Activated T-helper 17 cell treated with anti-CD3 and anti-CD28 coated beads, Interleukin-2, amount 50 U/mL, for 72 hours (primary cell): Measurements from ENCODE around the gene ABCB8. TPM values are rescaled to one million over a fixed set of nuclear protein-coding genes. Genes with fewer than 3 reads are reported as not detected.
A peak's percentile ranks its signal among the peaks of the same experiment; 100 is the strongest.

ENCODE experiments used
- ATAC-seq: fragments of 150-1000 bp; cut with Tn5 transposase; replicated peaks from 2 replicates; pipeline ENCODE4 v1.10.0; 2021; ENCODE audit warnings: mild to moderate bottlenecking, moderate library complexity
- H3K27ac Mint-ChIP-seq: one replicate; pipeline ENCODE4 v1.8.0; 2022; ENCODE audit warnings: mixed read lengths
- H3K27me3 Mint-ChIP-seq: one replicate; pipeline ENCODE4 v1.8.0; 2022; ENCODE audit warnings: mixed read lengths
- H3K36me3 Mint-ChIP-seq: one replicate; pipeline ENCODE4 v1.8.0; 2022; ENCODE audit warnings: low read depth, mild to moderate bottlenecking, mixed read lengths
- H3K4me1 Mint-ChIP-seq: one replicate; pipeline ENCODE4 v1.8.0; 2022; ENCODE audit warnings: mixed read lengths
- H3K4me3 Mint-ChIP-seq: one replicate; pipeline ENCODE4 v1.8.0; 2022; ENCODE audit warnings: mild to moderate bottlenecking, mixed read lengths
- H3K9me3 Mint-ChIP-seq: one replicate; pipeline ENCODE4 v1.8.0; 2022; ENCODE audit warnings: mixed read lengths
- total RNA-seq, 2 donors: library from RNA; stranded (reverse); gene quantifications; one replicate each; pipeline ENCODE4 v1.2.3, GENCODE V29; 2022

The ABCB8 gene
- total RNA-seq, 2 donors from 2014 or later, result 36.4 to 52.0 TPM

- ATAC-seq, result no peak
- H3K4me1 Mint-ChIP-seq, result peaks cover 14% of the 10 kb centered on the region
- H3K36me3 Mint-ChIP-seq, result peaks cover 7% of the 10 kb centered on the region
- peak overlapping the region; percentile 48 for H3K27ac Mint-ChIP-seq
- no peaks in the 10 kb centered on the region for H3K9me3 Mint-ChIP-seq
- peak overlapping the region; percentile 78 for H3K4me3 Mint-ChIP-seq
- H3K27me3 Mint-ChIP-seq, result no peaks in the 10 kb centered on the region
Observed at GRCh38 chr7:151088856-151089699, 60.8 kb downstream of the ABCB8 start.

- Mint-ChIP-seq H3K4me3 (no peak overlapping the region), H3K36me3 (peaks cover 7% of the 10 kb centered on the region), H3K27me3 (no peaks in the 10 kb centered on the region), H3K27ac (peak overlapping the region; percentile 48), H3K9me3 (no peaks in the 10 kb centered on the region), H3K4me1 (peaks cover 12% of the 10 kb centered on the region)
- ATAC-seq, result no peak
Observed at GRCh38 chr7:151089893-151090730, 61.9 kb downstream of the ABCB8 start.

GRCh38 chr7:151091003-151091402, 62.8 kb downstream of the ABCB8 start:
- Mint-ChIP-seq H3K27me3 (no peaks in the 10 kb centered on the region), H3K9me3 (no peaks in the 10 kb centered on the region), H3K36me3 (peaks cover 10% of the 10 kb centered on the region), H3K4me1 (peaks cover 9% of the 10 kb centered on the region), H3K4me3 (no peak overlapping the region), H3K27ac (no peak overlapping the region)
- no peak for ATAC-seq

GRCh38 chr7:151091431-151091830, 63.2 kb downstream of the ABCB8 start:
- no peak overlapping the region for H3K27ac Mint-ChIP-seq
- no peaks in the 10 kb centered on the region for H3K27me3 Mint-ChIP-seq
- H3K4me1 Mint-ChIP-seq, result peaks cover 9% of the 10 kb centered on the region
- no peak for ATAC-seq
- H3K4me3 Mint-ChIP-seq, result no peak overlapping the region
- peaks cover 12% of the 10 kb centered on the region for H3K36me3 Mint-ChIP-seq
- no peaks in the 10 kb centered on the region for H3K9me3 Mint-ChIP-seq

- Mint-ChIP-seq H3K36me3 (peaks cover 12% of the 10 kb centered on the region), H3K9me3 (no peaks in the 10 kb centered on the region), H3K4me1 (peaks cover 9% of the 10 kb centered on the region), H3K27me3 (no peaks in the 10 kb centered on the region), H3K4me3 (no peak overlapping the region), H3K27ac (no peak overlapping the region)
- no peak for ATAC-seq
Observed at GRCh38 chr7:151091988-151092387, 63.7 kb downstream of the ABCB8 start.

- Mint-ChIP-seq H3K36me3 (peaks cover 12% of the 10 kb centered on the region), H3K9me3 (no peaks in the 10 kb centered on the region), H3K4me3 (no peak overlapping the region), H3K27me3 (no peaks in the 10 kb centered on the region), H3K27ac (no peak overlapping the region), H3K4me1 (peaks cover 9% of the 10 kb centered on the region)
- no peak for ATAC-seq
Observed at GRCh38 chr7:151093748-151094147, 65.5 kb downstream of the ABCB8 start.

GRCh38 chr7:151094675-151095074, 66.4 kb downstream of the ABCB8 start:
- H3K27me3 Mint-ChIP-seq, result no peaks in the 10 kb centered on the region
- peaks cover 6% of the 10 kb centered on the region for H3K36me3 Mint-ChIP-seq
- H3K4me1 Mint-ChIP-seq, result peaks cover 9% of the 10 kb centered on the region
- H3K9me3 Mint-ChIP-seq, result no peaks in the 10 kb centered on the region
- H3K4me3 Mint-ChIP-seq, result peak overlapping the region; percentile 14
- ATAC-seq, result no peak
- peak overlapping the region; percentile 48 for H3K27ac Mint-ChIP-seq

- peaks cover 9% of the 10 kb centered on the region for H3K4me1 Mint-ChIP-seq
- peak overlapping the region; percentile 14 for H3K4me3 Mint-ChIP-seq
- H3K9me3 Mint-ChIP-seq, result no peaks in the 10 kb centered on the region
- peak overlapping the region; percentile 48 for H3K27ac Mint-ChIP-seq
- no peaks in the 10 kb centered on the region for H3K27me3 Mint-ChIP-seq
- peaks cover 6% of the 10 kb centered on the region for H3K36me3 Mint-ChIP-seq
- peak; percentile 64 for ATAC-seq
Observed at GRCh38 chr7:151095123-151095797, 67.0 kb downstream of the ABCB8 start.

- Mint-ChIP-seq H3K27ac (no peak overlapping the region), H3K27me3 (no peaks in the 10 kb centered on the region)
- peak; percentile 71 for ATAC-seq
Observed at GRCh38 chr7:151095828-151096475, 67.7 kb downstream of the ABCB8 start.

More at GRCh38 chr7:151095828-151096475, 67.7 kb downstream of the ABCB8 start:
- H3K9me3 Mint-ChIP-seq, result no peaks in the 10 kb centered on the region
- H3K36me3 Mint-ChIP-seq, result peaks cover 6% of the 10 kb centered on the region
- peak overlapping the region; percentile 43 for H3K4me3 Mint-ChIP-seq
- peaks cover 9% of the 10 kb centered on the region for H3K4me1 Mint-ChIP-seq

Other genes starting within 250 kb of the ABCB8 start
- gene TMEM176B, start 228.1 kb upstream of the ABCB8 start, total RNA-seq, result not detected
- gene TMEM176A, start 227.7 kb upstream of the ABCB8 start, total RNA-seq, result under 1 TPM in 1 of 2 donors, not detected in 1; 0.45 TPM
- gene AOC1, start 175.9 kb upstream of the ABCB8 start, total RNA-seq, result not detected
- gene KCNH2, start 50.1 kb upstream of the ABCB8 start, total RNA-seq, result under 1 TPM; 0.32 to 0.77 TPM
- 10 to 100 TPM in 1 of 2 donors, 1 to 10 TPM in 1; 8.0 to 12.1 TPM for gene NOS3, start 37.4 kb upstream of the ABCB8 start, total RNA-seq
- 10 to 100 TPM in 1 of 2 donors, 1 to 10 TPM in 1; 2.9 to 18.2 TPM for gene ATG9B, start 4.0 kb upstream of the ABCB8 start, total RNA-seq
- 1 to 10 TPM; 9.0 to 9.7 TPM for gene ASIC3, start 20.1 kb downstream of the ABCB8 start, total RNA-seq
- 10 to 100 TPM in 1 of 2 donors, 1 to 10 TPM in 1; 9.0 to 23.4 TPM for gene CDK5, start 29.4 kb downstream of the ABCB8 start, total RNA-seq
- gene SLC4A2, start 31.1 kb downstream of the ABCB8 start, total RNA-seq, result 100 to 1,000 TPM; 114 to 135 TPM
- gene FASTK, start 52.4 kb downstream of the ABCB8 start, total RNA-seq, result 10 to 100 TPM; 63.3 to 71.1 TPM
- 10 to 100 TPM; 72.7 to 78.4 TPM for gene TMUB1, start 55.0 kb downstream of the ABCB8 start, total RNA-seq
- 10 to 100 TPM; 45.0 to 58.6 TPM for gene AGAP3, start 58.0 kb downstream of the ABCB8 start, total RNA-seq
- gene GBX1, start 139.2 kb downstream of the ABCB8 start, total RNA-seq, result 1 to 10 TPM in 1 of 2 donors, not detected in 1; 1.2 TPM
- not detected for gene ASB10, start 158.8 kb downstream of the ABCB8 start, total RNA-seq
- gene H2BK1, start 182.0 kb downstream of the ABCB8 start, total RNA-seq, result 1 to 10 TPM in 1 of 2 donors, not detected in 1; 1.2 TPM
- 10 to 100 TPM; 26.9 to 55.2 TPM for gene ABCF2, start 198.8 kb downstream of the ABCB8 start, total RNA-seq
- gene CHPF2, start 204.0 kb downstream of the ABCB8 start, total RNA-seq, result 10 to 100 TPM; 31.3 to 36.3 TPM
- gene SMARCD3, start 220.2 kb downstream of the ABCB8 start, total RNA-seq, result 10 to 100 TPM in 1 of 2 donors, 1 to 10 TPM in 1; 1.3 to 11.8 TPM